T-cell (primary cell): ENCODE results near the gene ATP10A. TPM values are rescaled to one million over a fixed set of nuclear protein-coding genes. Genes with fewer than 3 reads are reported as not detected.
A peak's percentile ranks its signal among the peaks of the same experiment; 100 is the strongest.

Experiments
- ATAC-seq, 4 experiments: fragments of 200-7000 bp in 3 of 4; fragments of 150-1000 bp in 1 of 4; cut with Tn5 transposase; replicated peaks in 1 of 4; 1 replicate in 3 of 4; 2 replicates in 1 of 4; pipeline ENCODE4 v1.10.0; 2021; ENCODE audit warnings: moderate library complexity in 3 of 4, mild to moderate bottlenecking in 2 of 4, moderate number of reproducible peaks in 1 of 4
- CTCF ChIA-PET, 2 donors: fragments of 300-600 bp; sonication (Branson Sonifier 250); formaldehyde crosslinking; loops; one replicate each; lab custom pipeline; 2022; ENCODE audit warnings: antibody characterized with exemption in 2 of 2; lab: Charles Lee
- POLR2A ChIA-PET, 2 donors: fragments of 300-600 bp; sonication (Branson Sonifier 250); formaldehyde crosslinking; loops; one replicate each; lab custom pipeline; 2022; ENCODE audit warnings: antibody characterized with exemption in 2 of 2; lab: Charles Lee
- DNase-seq, 35 experiments: peaks; one replicate each; pipeline versions ENCODE4 v3.0.0 to v3.0.0-alpha.2; 2013 to 2023
- H3K27ac ChIP-seq: one replicate; pipeline ENCODE4 v1.5.1; 2013; ENCODE audit warnings: low read length
- H3K27me3 ChIP-seq, 2 experiments: replicated peaks in 1 of 2; 1 replicate in 1 of 2; 2 replicates in 1 of 2; pipeline versions ENCODE4 v1.6.1 to v1.7.0; 2013; ENCODE audit warnings: low read length in 1 of 2, mixed read lengths in 1 of 2; ENCODE audit not compliant: control insufficient read depth in 2 of 2, insufficient read depth in 2 of 2; ENCODE audit errors: extremely low read depth in 1 of 2
- H3K36me3 ChIP-seq, 2 donors: 1 replicate in 1 of 2; 2 replicates in 1 of 2; pipeline versions ENCODE4 v1.6.1 to v1.7.0; 2013; ENCODE audit warnings: low read length in 1 of 2; ENCODE audit not compliant: control insufficient read depth in 2 of 2, insufficient read depth in 1 of 2; ENCODE audit errors: extremely low read depth in 1 of 2
- H3K4me1 ChIP-seq, 2 experiments: 1 replicate in 1 of 2; 2 replicates in 1 of 2; pipeline versions ENCODE4 v1.6.1 to v1.7.0; 2013; ENCODE audit warnings: low read length in 2 of 2, mixed read lengths in 1 of 2; ENCODE audit not compliant: insufficient read depth in 2 of 2, control insufficient read depth in 1 of 2; ENCODE audit errors: extremely low read depth in 1 of 2
- H3K4me3 ChIP-seq, 2 donors: 1 replicate in 1 of 2; 2 replicates in 1 of 2; pipeline versions ENCODE4 v1.5.1 to v1.7.0; 2013; ENCODE audit warnings: mild to moderate bottlenecking in 2 of 2, low read length in 1 of 2, moderate library complexity in 1 of 2; ENCODE audit not compliant: control insufficient read depth in 1 of 2; ENCODE audit errors: extremely low read depth in 1 of 2
- H3K9me3 ChIP-seq: 2 replicates; pipeline ENCODE4 v1.7.0; 2013
- H3K27ac Mint-ChIP-seq, 2 donors: one replicate each; pipeline ENCODE4 v1.8.0; 2020 to 2021; ENCODE audit warnings: mild to moderate bottlenecking in 2 of 2, mixed read lengths in 2 of 2
- H3K27me3 Mint-ChIP-seq, 2 donors: one replicate each; pipeline ENCODE4 v1.8.0; 2021 to 2022; ENCODE audit warnings: mixed read lengths in 2 of 2
- H3K36me3 Mint-ChIP-seq: one replicate; pipeline ENCODE4 v1.8.0; 2021; ENCODE audit warnings: mixed read lengths
- H3K4me1 Mint-ChIP-seq, 3 donors: one replicate each; pipeline ENCODE4 v1.8.0; 2020 to 2022; ENCODE audit warnings: mixed read lengths in 3 of 3, mild to moderate bottlenecking in 1 of 3
- H3K4me3 Mint-ChIP-seq, 3 donors: one replicate each; pipeline ENCODE4 v1.8.0; 2020 to 2022; ENCODE audit warnings: mild to moderate bottlenecking in 3 of 3, mixed read lengths in 3 of 3, moderate library complexity in 3 of 3
- H3K9me3 Mint-ChIP-seq, 3 donors: one replicate each; pipeline ENCODE4 v1.8.0; 2020 to 2022; ENCODE audit warnings: mixed read lengths in 3 of 3
- WGBS: methylation state at CpG from one replicate; pipeline ENCODE4 v1.1.5; 2013; ENCODE audit warnings: missing lambda C conversion rate; ENCODE audit not compliant: insufficient coverage; 5-methylcytosine and 5-hydroxymethylcytosine counted together
- total RNA-seq, 35 experiments: library from RNA in 6 of 35; stranded (reverse) in 6 of 35; fragments of 120-200 nt in 1 of 35; gene quantifications; one replicate each; pipeline versions ENCODE4 v1.2.1 to v1.2.4 and lab custom pipeline; 2013 to 2026

ATP10A gene
- total RNA-seq, 5 donors from 2014 or later (not counting 1 experiment from before 2014, with no cell fraction given): 37.3 to 65.5 (median 53.4) TPM

DNA sequence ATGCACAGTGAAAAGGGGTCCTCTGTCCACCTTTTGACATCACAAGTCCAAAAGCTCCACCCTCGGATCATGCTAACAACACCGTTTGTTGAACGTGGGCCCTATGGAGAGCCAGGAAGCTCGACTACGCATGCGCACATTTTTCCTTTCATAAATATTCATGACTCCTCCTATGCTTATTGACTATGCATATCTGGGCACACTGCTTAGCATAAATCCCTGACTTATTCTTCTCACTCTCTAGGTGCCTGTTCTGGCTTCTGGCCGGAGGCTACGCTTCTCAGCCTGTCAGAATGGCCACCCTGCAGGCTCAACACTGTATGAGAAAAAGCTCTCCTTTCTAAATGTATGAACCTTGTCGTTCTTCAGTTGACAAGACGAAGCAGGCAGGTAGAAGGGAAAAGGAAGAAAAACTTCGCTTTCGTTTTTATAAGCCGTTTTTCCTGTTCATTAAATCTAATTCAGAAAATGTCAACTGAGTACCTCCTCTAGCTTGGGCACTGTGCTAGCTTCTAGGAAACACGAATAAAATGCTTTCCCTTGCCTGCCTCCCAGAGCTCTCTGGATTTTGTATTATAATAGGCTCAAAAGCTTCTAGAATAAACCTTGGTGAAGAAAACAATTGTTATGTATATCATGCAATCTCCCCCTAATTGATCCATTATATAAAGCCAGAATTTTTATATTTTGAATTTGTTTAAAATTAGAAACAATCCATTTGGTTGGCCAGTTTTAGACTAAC, 207.7 kb downstream of the ATP10A start:
- Mint-ChIP-seq H3K4me3 (no peak overlapping the region), H3K4me1 (no peaks in the 10 kb centered on the region), H3K27ac (no peak overlapping the region), H3K9me3 (no peaks in the 10 kb centered on the region), H3K27me3 (peaks cover 18 to 28% of the 10 kb centered on the region in 2 donors), H3K36me3 (no peaks in the 10 kb centered on the region)
- DNase-seq (no peak), ATAC-seq (no peak)
- H3K4me1 ChIP-seq: no peaks in the 10 kb centered on the region
- no peak overlapping the region for H3K4me3 ChIP-seq
- H3K27ac ChIP-seq: no peak overlapping the region
- 93% methylated on average over 6 of the region's 14 CpGs for WGBS
- peaks cover 2 to 21% of the 10 kb centered on the region in 2 experiments for H3K27me3 ChIP-seq
- H3K36me3 ChIP-seq: no peaks in the 10 kb centered on the region
- POLR2A ChIA-PET: no interaction called here
- H3K9me3 ChIP-seq: no peaks in the 10 kb centered on the region
- CTCF ChIA-PET: no interaction called here

- no peak overlapping the region for H3K27ac ChIP-seq
- H3K27me3 ChIP-seq: peaks cover 2 to 18% of the 10 kb centered on the region in 2 experiments
- ATAC-seq (no peak), DNase-seq (no peak)
- no peaks in the 10 kb centered on the region for H3K9me3 ChIP-seq
- peaks cover 20 to 23% of the 10 kb centered on the region in 2 donors for H3K27me3 Mint-ChIP-seq
- H3K4me1 ChIP-seq: no peaks in the 10 kb centered on the region
- POLR2A ChIA-PET: no interaction called here
- WGBS: 11% methylated on average over 1 of the region's 2 CpGs
- CTCF ChIA-PET: interaction anchor here in 1 of 2 donors (0.7 kb wide), 1 partner anchor 942 kb away, joined by 3 read pairs; no protein-coding TSS in a partner anchor
- H3K4me3 ChIP-seq: no peak overlapping the region
- H3K36me3 Mint-ChIP-seq: no peaks in the 10 kb centered on the region
- no peaks in the 10 kb centered on the region for H3K4me1 Mint-ChIP-seq
- H3K9me3 Mint-ChIP-seq: no peaks in the 10 kb centered on the region
- no peaks in the 10 kb centered on the region for H3K36me3 ChIP-seq
- no peak overlapping the region for H3K4me3 Mint-ChIP-seq
- H3K27ac Mint-ChIP-seq: no peak overlapping the region
These were observed 209.8 kb downstream of the ATP10A start for GRCh38 chr15:25653371-25653770.

- ChIA-PET CTCF (interaction anchor here in 1 of 2 donors (0.7 kb wide), 1 partner anchor 941 kb away, joined by 3 read pairs; no protein-coding TSS in a partner anchor), POLR2A (no interaction called here)
- Mint-ChIP-seq H3K4me1 (no peaks in the 10 kb centered on the region), H3K27me3 (peaks cover 20 to 22% of the 10 kb centered on the region in 2 donors), H3K4me3 (no peak overlapping the region), H3K9me3 (no peaks in the 10 kb centered on the region), H3K36me3 (no peaks in the 10 kb centered on the region), H3K27ac (no peak overlapping the region)
- no peak overlapping the region for H3K4me3 ChIP-seq
- DNase-seq: no peak
- no peaks in the 10 kb centered on the region for H3K9me3 ChIP-seq
- H3K27me3 ChIP-seq: peaks cover 2 to 14% of the 10 kb centered on the region in 2 experiments
- ATAC-seq: peak in 1 of 4 experiments; percentile 19
- H3K4me1 ChIP-seq: no peaks in the 10 kb centered on the region
- no peaks in the 10 kb centered on the region for H3K36me3 ChIP-seq
- no CpG with 5 or more reads among the region's 1 CpG for WGBS
- no peak overlapping the region for H3K27ac ChIP-seq
These were observed 210.4 kb downstream of the ATP10A start for GRCh38 chr15:25652704-25653103.

GRCh38 chr15:25649390-25649789, 213.7 kb downstream of the ATP10A start:
- no peaks in the 10 kb centered on the region for H3K36me3 Mint-ChIP-seq
- peaks cover 2 to 9% of the 10 kb centered on the region in 2 experiments for H3K27me3 ChIP-seq
- CTCF ChIA-PET: no interaction called here
- no peak overlapping the region for H3K27ac Mint-ChIP-seq
- WGBS: no CpG with 5 or more reads among the region's 2 CpGs
- H3K4me3 ChIP-seq: no peak overlapping the region
- H3K4me3 Mint-ChIP-seq: no peak overlapping the region
- ATAC-seq: no peak
- no peaks in the 10 kb centered on the region for H3K9me3 Mint-ChIP-seq
- no peaks in the 10 kb centered on the region for H3K4me1 ChIP-seq
- no peak for DNase-seq
- no peaks in the 10 kb centered on the region for H3K9me3 ChIP-seq
- H3K27ac ChIP-seq: no peak overlapping the region
- H3K27me3 Mint-ChIP-seq: peaks cover 22 to 27% of the 10 kb centered on the region in 2 donors
- H3K36me3 ChIP-seq: no peaks in the 10 kb centered on the region
- POLR2A ChIA-PET: no interaction called here
- no peaks in the 10 kb centered on the region for H3K4me1 Mint-ChIP-seq

GRCh38 chr15:25643120-25643519, 220.0 kb downstream of the ATP10A start:
- H3K27ac Mint-ChIP-seq: no peak overlapping the region
- DNase-seq (no peak), ATAC-seq (no peak)
- CTCF ChIA-PET: no interaction called here
- WGBS: 63% methylated on average over 2 of the region's 4 CpGs
- no peaks in the 10 kb centered on the region for H3K9me3 Mint-ChIP-seq
- H3K4me3 Mint-ChIP-seq: no peak overlapping the region
- no peaks in the 10 kb centered on the region for H3K36me3 Mint-ChIP-seq
- peaks cover 40 to 43% of the 10 kb centered on the region in 2 donors for H3K27me3 Mint-ChIP-seq
- H3K4me1 Mint-ChIP-seq: peaks cover 0 to 8% (median 4%) of the 10 kb centered on the region in 3 donors
- Histone ChIP-seq H3K27ac (no peak overlapping the region), H3K4me1 (no peaks in the 10 kb centered on the region), H3K36me3 (no peaks in the 10 kb centered on the region), H3K4me3 (no peak overlapping the region), H3K27me3 (peaks cover 0 to 6% of the 10 kb centered on the region in 2 experiments), H3K9me3 (no peaks in the 10 kb centered on the region)
- POLR2A ChIA-PET: no interaction called here

DNA sequence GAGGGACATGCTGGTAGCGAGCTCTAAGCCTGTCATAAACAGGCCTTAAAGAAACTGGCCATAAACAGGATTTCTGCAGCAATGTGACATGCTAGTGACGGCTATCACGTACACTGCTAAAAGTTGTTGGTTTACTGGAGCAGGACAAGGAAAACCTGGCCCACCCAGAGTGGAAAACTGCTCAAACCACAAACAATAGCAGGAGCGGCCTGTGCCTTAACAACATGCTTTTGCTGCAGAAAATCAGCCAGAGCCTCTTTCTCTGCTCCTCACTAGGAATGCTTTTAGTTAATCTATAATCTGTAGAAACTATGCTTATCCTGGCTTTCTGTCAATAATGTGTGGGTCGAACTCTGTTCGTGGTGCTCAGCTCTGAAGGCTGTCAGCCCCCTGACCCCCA, 221.4 kb downstream of the ATP10A start:
- Histone ChIP-seq H3K4me3 (no peak overlapping the region), H3K36me3 (no peaks in the 10 kb centered on the region), H3K27ac (no peak overlapping the region), H3K4me1 (no peaks in the 10 kb centered on the region), H3K27me3 (peaks cover 0 to 2% of the 10 kb centered on the region in 2 experiments), H3K9me3 (no peaks in the 10 kb centered on the region)
- ATAC-seq (no peak), DNase-seq (no peak)
- WGBS: 53% methylated on average over 4 of the region's 6 CpGs
- Mint-ChIP-seq H3K36me3 (no peaks in the 10 kb centered on the region), H3K27me3 (peaks cover 33 to 35% of the 10 kb centered on the region in 2 donors), H3K9me3 (no peaks in the 10 kb centered on the region), H3K4me1 (peaks cover 0 to 8% (median 4%) of the 10 kb centered on the region in 3 donors), H3K27ac (no peak overlapping the region), H3K4me3 (no peak overlapping the region)
- POLR2A ChIA-PET: no interaction called here
- CTCF ChIA-PET: no interaction called here
